Activated T-helper 9 cell treated with anti-CD3 and anti-CD28 coated beads, Interleukin-2, amount 50 U/mL, for 16 hours (primary cell): ENCODE data around the gene CNKSR3.

Experiments
- DNase-seq: peaks from one replicate; pipeline ENCODE4 v3.0.0-alpha.2; 2020; ENCODE audit warnings: low read depth

CNKSR3 gene

DNA sequence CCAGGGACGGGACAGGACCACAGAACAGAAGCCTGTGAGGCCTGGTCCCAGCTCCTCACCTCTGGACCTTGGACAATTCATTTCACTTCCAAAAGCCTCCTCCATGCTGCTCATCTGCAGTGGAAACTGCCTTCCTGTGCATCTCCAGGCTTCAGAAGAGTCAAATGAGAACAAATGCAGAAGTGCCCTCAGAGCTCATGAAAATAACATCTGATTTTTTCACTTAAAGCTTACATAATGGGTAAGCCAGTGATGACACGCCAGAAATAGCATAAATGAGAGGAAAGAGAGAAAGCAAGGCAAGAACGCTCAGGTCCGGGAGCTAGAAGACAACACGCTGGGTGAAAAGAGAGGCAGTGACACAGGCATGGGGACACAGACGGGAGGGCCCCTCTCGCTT lies 7.9 kb downstream of the CNKSR3 start:
- DNase-seq: no peak

DNA sequence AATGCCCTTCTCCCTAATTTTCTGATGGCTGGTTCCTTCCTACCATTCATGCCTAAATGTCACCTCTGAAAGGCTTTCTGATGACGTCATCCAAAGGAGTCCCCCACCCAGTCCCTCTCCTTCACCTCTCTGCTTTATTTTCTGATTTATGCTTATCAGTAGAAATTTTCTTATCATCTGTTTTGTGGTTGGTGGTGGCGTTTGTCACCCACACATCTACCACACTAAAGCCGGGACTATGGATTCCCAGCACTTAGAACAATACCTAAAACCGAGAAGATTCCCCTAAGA lies 9.0 kb downstream of the CNKSR3 start:
- no peak for DNase-seq

DNA sequence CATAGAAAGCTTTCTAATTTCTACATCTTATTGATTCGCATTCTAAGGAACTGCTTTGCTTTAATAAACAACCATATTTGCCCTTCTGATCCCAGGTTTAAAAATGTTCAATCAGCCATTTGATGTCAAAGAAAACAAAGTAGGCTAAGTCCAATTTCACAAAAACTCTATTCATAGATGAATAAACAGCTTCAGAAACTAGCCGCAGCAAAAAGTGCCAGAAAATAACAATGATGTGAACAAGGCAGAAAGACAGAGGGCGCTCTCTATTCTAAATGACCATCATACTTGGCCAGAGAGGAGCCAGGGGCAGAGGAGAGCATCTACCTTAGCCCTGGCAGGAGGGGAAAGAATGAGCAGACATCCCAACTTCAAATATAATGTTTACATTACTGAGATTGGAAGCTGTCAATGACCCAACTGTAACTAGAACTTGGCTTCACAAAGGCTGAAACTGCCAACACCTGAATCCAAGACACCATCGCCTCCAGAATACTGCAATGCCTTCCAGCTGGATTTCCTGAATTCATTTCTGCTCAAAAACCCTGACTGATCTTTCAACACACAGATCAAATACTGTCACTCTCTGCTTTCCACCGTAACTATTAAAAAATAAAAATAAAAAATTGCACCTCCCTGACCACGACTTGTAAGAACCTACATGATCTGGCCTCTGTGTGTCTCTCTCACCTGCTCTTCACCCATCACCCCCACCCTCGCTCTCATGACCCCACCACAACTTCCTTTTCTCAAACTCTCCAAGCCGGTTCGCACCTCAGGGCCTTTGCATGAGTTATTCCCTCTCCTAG lies 9.5 kb downstream of the CNKSR3 start:
- DNase-seq: no peak

DNA sequence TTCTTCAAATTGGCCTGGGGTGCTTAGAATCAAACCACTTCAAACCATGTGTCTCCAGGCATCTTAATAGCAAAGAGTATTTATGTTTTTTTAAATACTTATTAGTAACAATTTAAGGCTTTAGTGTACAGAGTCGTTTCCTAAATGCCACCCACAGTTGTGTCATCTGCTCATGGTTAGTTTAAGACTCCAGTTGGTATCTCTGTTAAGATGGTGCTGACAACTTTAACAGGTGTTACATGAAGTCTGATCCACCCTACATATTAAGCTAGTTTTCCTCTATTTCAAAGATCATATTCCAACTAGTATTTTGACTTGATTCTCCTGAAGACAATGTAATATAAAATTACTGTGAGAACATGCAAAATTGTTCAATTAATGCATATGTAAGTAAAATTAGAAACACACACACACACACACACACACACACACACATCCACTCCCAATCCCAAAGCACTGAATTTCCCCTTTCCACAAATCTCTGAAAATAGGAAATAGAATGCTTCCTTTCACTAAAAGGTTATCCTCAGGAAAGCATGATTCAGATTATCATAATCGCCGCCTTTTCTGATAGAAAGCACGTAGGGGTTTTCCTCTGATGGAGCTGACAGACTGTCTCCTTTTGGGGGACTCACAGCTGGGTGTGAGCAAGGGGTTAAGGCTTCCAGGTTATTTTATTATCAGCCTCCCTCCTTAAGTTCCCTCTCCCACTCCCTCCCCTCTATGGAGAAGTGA lies 10.5 kb downstream of the CNKSR3 start:
- no peak for DNase-seq

DNA sequence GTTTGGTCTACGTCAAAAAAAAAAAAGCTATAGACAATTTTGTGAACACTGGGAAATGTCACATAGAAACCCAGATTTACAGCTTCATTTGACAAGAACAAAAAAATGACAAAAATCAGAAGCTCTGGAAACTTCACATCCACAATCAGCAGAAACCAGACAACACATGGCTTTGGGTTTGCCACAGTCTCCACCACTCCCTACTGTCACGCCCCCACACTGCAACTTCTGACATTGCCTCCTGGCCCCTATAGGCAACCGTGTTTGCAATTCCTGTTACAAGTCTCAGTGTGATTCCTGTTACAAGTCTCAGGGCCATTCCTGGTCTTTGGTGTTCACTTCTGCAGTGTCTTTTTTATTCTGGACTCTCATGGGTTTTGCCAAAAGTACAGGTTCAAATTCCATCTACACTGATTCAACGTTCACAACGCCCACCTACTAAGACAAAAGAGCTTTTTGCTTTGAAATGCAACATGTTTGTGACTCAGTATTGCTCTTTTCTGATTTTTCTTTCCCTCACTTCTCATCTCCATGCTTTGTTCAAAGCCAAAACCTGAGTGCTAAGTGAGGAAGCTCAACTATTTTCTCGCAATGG lies 12.0 kb downstream of the CNKSR3 start:
- no peak for DNase-seq

DNA sequence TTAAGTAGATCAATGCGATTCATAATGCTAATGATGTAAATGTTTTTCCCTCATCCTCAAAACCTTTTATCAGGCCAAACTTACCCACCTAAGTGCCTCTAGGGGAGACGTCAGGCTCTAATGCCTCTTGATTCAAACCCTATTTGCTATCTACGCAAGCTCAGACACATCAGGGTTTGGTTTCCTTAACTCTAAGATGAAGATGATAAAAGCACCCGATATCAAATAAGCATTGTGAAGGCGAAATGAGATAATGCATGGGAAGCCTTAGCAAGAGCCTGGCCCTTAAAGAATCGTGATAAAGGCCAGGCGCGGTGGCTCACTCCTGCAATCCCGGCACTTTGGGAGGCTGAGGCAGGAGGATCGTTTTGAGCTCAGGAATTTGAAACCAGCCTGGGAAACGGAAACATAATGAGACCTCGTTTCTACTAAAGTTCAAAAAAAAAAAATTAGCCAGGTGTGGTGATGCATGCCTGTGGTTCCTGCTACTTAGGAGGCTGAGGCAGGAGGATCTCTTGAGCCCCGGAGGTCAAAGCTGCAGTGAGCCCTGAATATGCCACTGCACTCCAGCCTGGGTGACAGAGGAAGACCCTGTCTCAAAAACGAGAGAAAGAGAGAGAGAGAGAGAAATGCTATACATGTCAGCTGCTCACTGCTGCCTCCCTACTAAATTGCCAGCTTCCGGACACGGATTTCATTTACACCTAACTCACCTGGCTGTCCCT lies 13.5 kb downstream of the CNKSR3 start:
- DNase-seq: no peak

DNA sequence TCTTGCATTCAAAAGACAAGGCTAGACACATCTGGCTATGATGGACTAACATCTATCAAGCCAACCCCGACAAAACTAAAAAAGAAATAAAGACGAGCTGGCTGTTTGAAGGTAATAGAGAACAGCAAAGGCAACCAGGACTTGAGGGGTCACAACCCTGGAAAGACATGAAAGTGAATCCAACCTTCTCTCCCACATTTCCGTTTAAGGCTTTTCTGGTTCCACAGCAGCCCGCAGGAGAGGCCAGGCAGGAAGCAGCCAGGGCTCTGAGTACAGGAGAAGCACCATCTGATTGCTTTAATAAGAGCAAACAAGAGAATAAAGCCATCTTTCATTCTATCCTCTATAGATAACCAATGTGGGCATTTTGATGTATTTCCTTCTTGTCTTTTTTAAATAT lies 14.3 kb downstream of the CNKSR3 start:
- DNase-seq: no peak

DNA sequence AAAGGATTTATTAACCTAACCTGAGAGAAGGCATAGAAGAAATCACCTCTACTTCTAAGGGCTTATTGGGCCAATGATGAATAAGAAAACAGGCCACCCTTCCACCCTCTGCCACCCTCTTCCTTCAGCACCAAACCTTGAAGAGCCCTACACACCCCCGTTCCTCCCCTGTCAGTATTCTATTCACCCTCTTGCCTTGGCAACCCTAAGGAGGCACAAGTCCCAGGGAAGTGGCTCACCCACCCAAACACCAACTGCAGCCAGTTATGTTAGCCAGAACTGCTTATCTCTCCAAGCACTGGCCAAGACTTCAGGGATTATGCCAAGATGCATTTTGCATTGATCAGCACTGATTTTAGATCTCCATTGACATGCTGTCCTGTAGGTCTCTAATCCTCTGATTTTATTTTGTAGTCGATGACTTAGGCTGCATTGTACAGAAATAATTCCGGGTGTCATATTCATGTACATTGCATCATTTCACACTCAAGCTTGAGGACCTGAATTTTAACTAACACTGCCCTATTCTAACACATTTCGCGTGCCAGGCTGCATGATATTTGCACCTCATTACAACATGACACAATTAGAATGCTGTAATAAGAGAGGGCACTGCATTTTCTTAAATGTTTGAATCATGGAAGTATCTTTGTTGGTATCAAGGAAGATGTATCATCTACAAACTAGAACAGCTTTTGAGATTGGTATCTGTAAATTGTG lies 15.7 kb downstream of the CNKSR3 start:
- DNase-seq: no peak

DNA sequence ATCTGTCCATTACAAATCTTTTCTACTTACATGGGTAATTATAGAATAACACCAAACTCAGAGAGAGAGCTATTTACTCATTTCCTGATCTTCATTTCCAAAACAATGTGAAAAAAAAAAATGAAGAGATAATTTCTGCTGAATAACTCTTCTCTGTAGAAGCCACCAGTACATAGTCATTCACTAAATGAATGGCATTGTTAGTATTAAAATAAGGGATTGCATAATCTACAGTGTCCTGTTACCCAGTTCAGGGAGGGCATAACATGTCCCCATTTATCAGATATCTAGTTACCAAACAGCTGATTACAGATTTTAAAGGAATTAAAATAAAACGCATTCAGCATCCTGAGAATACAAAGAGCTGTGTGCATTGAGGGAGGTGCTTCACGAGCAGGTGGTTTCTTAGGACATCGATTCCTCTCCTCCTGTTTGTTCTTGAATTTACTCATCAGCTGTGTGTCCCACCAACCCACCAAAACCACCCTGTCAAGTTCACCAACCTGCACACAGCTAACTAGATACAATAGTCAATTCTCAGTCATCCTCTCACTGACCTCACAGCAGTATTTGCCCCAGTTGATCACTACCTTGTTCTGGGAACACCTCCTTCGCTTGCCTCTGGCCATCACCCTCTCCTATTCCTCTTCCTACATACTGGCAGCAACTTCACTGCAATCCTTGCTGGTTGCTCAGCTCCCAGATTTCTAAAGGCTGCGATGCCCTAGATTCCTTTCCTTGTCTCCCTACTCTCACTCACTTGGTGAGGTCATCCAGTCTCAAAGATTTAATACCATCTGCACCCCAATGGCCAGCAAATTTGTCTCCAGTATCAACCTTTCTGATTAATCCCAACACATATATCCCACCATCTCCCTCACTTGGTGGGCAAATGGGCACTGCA lies 18.7 kb downstream of the CNKSR3 start:
- DNase-seq: no peak

DNA sequence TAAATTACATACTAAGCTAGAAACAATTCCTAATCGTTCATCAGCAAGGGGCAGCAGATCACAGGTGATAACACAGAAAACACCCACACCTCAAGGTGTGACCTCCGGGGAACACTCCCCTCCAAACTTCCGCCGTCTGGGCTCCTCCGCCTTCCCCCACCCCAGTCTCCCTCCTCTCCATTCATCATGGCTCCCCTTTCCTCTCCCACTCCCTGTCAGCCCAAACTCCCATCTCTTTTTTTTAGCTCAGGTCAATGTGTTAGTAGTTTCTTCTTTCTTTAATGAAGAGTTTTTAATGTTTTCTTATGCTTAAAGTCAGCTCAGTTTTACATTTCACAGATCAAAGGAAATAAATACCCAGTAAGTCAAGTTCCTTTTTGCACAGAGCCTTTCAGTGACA lies 20.7 kb downstream of the CNKSR3 start:
- DNase-seq: no peak

DNA sequence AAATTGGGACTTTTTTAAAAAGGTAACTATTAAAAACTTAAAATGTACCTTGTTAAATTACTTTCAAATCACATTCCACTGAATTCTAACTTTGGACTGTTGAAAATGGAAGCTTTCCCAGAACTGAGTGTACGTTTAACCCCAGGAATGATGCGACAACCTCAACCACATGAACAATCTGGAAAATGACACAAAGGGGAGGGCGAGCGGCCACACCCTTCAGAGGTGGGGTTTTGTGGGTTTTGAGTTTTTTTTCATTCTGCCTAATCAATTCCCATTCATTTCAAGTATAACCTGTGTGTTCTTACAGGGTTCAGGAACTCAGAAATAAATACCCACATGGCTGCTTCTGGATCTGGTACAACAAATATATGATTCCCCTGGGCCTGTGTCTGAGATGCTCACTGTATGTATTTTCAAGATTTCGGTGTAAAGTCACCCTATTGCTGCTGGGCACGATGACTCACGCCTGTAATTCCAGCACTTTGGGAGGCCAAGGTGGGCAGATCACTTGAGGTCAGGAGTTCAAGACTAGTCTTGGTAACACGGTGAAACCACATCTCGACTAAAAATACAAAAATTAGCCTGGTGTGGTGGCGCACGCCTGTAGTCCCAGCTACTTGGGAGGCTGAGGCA lies 21.6 kb downstream of the CNKSR3 start:
- no peak for DNase-seq

DNA sequence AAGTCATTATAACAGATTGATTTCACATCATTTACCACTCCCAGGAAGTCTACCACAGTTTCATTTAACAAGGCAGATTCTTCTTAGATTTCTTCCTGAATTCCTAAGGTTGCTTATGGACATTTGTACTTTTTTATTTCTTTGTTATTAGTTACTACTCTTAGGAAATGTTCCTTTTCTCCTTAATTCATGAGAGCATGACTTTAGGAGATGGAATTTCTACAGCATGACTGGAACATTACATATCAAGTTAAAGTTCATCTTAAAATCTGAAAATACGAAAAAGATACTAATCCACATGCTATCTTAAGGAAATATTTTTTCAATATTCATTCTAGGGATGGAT lies 22.3 kb downstream of the CNKSR3 start:
- no peak for DNase-seq

DNA sequence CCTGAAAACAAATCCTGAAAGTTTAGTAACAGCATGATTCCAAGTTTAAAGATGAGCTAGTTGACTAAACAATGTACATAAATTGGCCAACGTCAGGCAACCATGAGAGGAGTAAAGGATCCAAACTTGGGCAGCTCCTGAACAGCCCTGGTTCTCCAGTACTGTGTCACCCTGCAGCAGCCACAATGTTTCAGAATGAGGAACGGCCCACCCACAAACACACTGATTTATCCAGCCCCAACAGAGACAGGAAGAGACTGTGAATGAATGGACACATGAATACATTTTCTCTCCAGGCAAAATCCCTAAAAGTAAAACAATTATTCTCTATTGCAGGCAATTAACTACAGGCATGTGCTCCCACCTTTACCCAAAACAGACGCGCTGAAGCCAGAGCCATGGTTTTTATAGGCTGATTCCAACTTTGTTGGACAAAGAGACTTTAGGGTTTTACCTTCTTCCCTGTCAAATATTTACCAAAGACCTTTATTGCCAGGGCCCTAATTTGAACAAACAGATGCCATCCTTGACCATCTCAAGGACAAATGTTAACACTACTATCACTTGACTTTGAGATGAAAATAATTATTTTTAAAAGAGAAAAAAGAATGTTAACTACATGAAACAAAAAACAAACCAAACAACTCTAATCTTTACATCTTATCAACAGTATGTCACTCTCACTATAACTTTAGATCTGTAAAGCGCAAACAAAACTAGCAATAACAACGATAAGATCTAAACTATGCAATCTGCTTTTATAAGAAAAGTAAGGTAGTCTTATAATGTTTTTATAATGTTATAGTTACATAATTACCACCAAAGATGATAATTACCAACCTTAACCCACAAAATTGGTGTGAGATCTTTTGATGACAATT lies 22.9 kb downstream of the CNKSR3 start:
- no peak for DNase-seq

DNA sequence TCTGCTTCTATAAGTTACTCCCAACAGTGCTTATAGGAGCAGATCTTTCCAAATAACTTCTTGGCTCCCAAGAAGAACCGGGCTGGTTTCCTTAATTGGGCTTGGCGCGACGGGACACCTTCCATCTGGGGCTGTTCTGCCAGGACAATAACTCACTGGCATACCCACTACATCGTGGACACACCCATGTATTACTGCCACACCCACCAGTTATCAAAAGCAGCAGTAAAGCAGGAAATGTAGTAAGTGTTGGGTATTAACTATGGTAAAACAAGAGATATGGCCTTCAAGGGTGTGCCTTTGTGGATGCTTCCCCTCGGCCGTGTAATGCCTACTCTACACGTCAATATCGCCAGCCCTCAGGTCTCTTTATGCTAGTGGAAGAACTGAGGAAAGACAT lies 24.7 kb downstream of the CNKSR3 start:
- no peak for DNase-seq

DNA sequence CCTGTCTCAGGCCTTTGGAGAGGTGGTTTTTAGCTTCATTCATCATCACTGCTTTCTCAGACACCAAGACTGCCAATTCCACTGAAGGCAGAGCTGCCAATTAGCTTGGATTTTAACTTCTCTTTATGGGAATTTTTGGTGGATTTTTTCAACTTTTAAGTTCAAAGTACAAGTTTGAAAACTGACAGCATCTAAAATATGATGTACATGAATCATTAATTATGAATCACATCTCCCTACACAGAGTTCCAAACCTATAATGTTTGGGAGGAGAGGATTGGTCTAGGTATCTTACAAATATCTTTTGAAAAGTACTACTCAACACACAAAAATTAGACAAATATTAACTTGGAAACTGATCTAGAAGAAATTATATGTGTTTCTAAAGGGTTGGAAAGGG lies 25.5 kb downstream of the CNKSR3 start:
- DNase-seq: no peak

DNA sequence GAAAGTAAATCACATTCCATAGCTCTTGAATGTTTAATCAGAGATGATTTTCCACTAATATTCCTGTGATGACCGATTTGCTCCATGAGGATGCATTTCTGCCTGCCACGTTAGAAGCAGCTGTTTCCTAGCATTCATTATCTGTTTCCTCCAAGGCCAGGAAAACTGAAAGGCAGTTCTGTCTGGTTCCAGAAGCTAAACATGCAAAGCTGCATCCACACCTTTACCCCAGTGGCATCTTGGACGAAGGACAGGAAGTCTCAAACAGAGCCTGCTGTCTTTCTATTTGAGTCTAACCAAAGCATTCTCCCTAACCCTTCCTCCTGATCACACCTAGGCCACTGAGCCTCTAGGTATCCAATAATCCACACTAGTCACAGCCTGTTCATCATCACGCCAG lies 27.6 kb downstream of the CNKSR3 start:
- no peak for DNase-seq

DNA sequence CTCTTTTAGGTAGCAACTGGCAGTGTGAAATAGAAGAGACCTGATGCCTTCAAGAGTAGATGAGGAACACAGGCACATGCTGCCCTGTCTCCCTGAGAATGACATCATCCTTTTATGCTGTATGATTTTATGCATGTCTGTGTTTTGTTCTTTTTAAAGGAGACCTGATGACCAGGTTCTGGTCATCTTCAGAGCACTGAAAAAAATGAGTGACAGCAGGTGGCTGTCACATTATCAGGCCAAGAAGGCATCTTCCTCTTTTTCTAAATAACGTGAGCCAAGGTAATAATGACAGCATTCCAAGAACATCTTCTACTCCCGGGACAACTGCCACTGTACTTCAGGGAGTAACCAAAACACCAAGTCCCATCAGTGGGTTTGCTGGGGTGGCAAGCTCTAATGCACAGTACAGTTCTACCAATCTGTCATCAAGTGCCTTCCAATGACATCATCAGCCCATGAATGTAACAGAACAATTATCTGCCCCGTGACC lies 28.9 kb downstream of the CNKSR3 start:
- DNase-seq: no peak

DNA sequence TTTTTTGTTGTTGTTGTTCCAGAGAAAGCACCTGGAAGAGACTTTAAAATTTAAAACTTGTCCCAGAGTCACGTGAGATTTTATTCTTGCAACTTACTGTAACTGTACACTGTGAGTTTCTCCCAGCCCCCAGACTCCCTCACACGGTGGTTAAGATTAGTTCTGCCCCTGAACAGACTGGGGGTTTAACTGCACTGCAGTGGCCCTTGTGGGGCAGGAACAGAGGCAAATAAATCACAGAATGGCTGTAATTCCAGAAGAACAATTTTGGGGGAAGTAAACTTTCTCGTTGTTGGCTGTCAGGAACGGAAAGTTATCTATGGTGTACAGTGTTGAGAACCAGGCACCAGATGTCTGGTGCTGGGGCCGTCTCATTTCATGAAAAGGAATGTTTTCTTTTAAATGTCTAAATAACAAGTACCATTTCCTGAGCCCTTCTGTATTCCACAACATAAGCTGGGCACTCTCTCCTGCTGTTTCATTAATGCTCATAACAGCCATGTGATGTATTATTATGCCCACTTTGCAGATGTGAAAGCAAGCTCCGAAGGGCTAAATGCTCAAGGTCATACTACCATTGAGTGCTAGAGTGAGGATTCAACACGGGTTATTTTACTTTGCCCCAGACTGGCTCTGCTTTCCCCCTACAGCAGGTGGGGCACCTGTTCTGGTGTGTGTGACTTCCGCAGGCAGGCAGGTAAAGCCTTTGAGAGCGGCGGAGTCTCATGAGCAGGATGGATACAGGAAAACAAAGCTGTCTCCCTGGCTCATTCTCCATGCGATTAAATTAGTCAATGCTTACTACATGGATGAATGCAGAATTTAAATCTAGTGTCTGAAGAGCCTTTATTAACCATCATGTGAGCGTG lies 30.5 kb downstream of the CNKSR3 start:
- DNase-seq: no peak

DNA sequence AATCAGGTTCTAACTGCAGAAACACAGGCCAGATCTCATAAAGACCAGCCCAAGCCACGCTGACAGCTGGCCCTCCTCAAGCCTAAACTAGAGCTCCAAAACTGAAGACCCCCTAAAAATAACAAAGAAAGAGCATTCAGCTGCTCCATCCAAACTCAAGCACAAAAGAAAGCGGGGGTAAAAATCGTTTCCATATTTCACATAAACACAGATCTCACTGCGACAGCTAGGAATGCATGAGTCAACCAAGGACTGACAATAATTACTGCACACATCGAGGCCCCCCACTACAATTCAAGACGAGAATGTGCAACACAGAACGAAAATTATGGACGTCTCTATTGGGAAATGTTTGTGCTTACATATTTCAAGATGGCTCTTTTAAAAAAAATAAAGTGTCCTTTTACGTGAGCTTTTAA lies 31.1 kb downstream of the CNKSR3 start:
- DNase-seq: no peak
